ENCODE measurements around the gene PDGFA.

The PDGFA gene

GRCh38 chr7:506921-507622, 12.6 kb downstream of the PDGFA start:
- no peaks in the 10 kb centered on the region for H3K27me3 ChIP-seq (replicated peaks)
- no peak overlapping the region for H3K27ac ChIP-seq
- in situ Hi-C loops (cut with HindIII; ENCODE audit: low pct_ligation_motif_present, low sequenced_read_pairs), result no loop called here
- H3K36me3 ChIP-seq (replicated peaks), result peaks cover 38% of the 10 kb centered on the region
- TF ChIP-seq, protein P1, sequence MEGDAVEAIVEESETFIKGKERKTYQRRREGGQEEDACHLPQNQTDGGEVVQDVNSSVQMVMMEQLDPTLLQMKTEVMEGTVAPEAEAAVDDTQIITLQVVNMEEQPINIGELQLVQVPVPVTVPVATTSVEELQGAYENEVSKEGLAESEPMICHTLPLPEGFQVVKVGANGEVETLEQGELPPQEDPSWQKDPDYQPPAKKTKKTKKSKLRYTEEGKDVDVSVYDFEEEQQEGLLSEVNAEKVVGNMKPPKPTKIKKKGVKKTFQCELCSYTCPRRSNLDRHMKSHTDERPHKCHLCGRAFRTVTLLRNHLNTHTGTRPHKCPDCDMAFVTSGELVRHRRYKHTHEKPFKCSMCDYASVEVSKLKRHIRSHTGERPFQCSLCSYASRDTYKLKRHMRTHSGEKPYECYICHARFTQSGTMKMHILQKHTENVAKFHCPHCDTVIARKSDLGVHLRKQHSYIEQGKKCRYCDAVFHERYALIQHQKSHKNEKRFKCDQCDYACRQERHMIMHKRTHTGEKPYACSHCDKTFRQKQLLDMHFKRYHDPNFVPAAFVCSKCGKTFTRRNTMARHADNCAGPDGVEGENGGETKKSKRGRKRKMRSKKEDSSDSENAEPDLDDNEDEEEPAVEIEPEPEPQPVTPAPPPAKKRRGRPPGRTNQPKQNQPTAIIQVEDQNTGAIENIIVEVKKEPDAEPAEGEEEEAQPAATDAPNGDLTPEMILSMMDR (IDR thresholded peaks at IDR 0.05; ENCODE audit: low read depth, low read length, missing control alignments), result no peak
- no peak for DNase-seq
- no peak overlapping the region for H3K4me3 ChIP-seq (ENCODE audit: low read depth, low read length)

GRCh38 chr7:506391-506831, 13.2 kb downstream of the PDGFA start:
- peaks cover 36% of the 10 kb centered on the region for H3K36me3 ChIP-seq (replicated peaks)
- TF ChIP-seq, protein P1 (IDR thresholded peaks at IDR 0.05; ENCODE audit: low read depth, low read length, missing control alignments), result no peak
- no peak overlapping the region for H3K4me3 ChIP-seq (ENCODE audit: low read depth, low read length)
- no peak for DNase-seq
- H3K27me3 ChIP-seq (replicated peaks), result no peaks in the 10 kb centered on the region
- no peak overlapping the region for H3K27ac ChIP-seq
- in situ Hi-C loops (cut with HindIII; ENCODE audit: low pct_ligation_motif_present, low sequenced_read_pairs), result no loop called here

DNA sequence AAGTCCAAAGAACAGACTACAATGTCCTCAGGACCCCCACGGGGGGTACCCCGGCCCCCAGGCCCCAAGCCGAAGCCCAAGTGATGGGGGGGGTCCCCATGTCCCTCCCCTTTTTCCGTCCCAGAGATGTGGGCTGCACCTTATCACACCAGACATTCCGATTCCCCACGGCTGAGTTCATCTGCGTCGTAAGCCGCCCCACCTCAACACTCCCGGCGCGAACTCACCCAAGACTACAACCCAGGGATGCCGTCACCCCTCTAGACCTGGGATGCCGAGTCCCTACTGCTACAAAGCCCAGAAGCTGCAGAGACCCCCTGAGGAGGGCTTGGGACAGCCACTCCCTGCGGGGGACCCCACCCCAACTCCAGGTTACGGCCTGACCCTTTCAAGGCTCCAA, 14.5 kb downstream of the PDGFA start:
- no peak overlapping the region for H3K4me3 ChIP-seq (ENCODE audit: low read depth, low read length)
- no peak for DNase-seq
- in situ Hi-C loops (cut with HindIII; ENCODE audit: low pct_ligation_motif_present, low sequenced_read_pairs), result no loop called here
- H3K27me3 ChIP-seq (replicated peaks), result no peaks in the 10 kb centered on the region
- peaks cover 47% of the 10 kb centered on the region for H3K36me3 ChIP-seq (replicated peaks)
- no peak overlapping the region for H3K27ac ChIP-seq
- TF ChIP-seq, protein P1 (IDR thresholded peaks at IDR 0.05; ENCODE audit: low read depth, low read length, missing control alignments), result no peak

DNA sequence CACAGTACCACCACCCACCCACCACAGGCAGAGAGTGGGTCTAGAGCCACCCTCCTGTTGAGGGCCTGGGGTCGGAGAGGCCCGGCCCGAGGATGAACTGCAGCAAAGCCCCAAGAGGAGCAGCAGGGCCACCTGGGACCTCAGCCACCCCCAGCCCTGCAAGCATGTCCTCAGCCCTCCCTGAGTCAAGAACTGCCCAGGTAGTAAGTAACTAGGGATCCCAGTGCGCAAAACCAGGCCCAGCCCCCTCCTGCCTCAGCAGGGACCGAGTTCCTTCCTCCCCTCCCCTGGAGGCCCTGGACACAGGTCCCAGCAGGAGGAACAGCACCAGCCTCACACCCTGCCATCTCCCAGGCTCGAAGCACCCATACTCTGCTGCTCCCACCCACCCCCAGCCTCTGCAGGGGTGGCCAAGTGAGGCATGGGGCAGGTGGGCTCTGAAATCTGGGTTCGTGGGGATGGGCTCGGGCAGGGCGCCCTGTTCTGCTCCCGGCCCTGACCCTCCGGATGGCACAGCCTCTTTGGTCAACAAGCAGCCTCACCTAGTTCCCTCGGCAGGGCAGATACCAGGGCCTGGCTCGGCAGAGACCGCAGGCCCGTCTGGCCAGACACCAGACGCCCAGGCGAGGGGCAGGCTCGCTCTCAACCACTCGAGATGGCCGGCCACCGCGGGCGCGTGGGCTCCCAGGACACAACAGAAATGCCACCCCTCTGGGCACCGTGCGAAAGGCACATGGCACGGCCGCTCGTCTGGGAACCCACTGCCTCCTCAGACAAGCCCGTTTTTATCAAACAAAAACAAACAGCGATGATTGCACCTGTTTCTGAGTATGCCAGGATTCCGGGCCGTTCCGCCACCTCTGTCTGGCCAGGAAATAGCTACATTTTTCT, 15.2 kb downstream of the PDGFA start:
- DNase-seq, result no peak
- H3K27ac ChIP-seq, result no peak overlapping the region
- TF ChIP-seq, protein P1 (IDR thresholded peaks at IDR 0.05; ENCODE audit: low read depth, low read length, missing control alignments), result no peak
- H3K4me3 ChIP-seq (ENCODE audit: low read depth, low read length), result no peak overlapping the region
- peaks cover 47% of the 10 kb centered on the region for H3K36me3 ChIP-seq (replicated peaks)
- in situ Hi-C loops (cut with HindIII; ENCODE audit: low pct_ligation_motif_present, low sequenced_read_pairs), result no loop called here
- H3K27me3 ChIP-seq (replicated peaks), result no peaks in the 10 kb centered on the region

DNA sequence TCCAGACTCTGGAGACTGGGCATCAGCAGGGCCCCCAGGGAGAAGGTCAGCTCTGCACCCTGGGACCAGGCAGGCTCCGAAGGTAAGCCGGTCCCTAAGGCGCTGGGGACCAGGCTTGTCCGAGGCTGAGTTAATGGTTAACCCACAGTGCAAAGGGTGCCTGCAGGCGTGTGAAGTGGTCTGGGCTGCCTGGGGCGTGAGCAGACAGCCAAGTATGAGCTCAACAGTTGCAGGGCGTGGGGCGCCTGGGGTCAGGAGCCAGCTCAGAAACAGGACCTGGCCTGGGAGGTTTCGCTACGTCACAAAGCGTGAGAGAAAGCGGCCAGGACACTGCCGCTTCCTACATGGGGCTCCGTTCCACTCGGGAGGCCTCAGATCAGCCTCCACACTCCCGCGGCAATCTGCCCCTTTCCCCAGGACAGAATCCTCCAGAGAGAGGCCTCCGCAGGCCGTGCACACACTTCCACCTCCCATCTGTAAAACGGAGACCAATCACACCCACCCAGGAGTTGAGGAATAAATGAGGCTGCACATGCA, 16.0 kb downstream of the PDGFA start:
- H3K36me3 ChIP-seq (replicated peaks), result peaks cover 47% of the 10 kb centered on the region
- in situ Hi-C loops (cut with HindIII; ENCODE audit: low pct_ligation_motif_present, low sequenced_read_pairs), result no loop called here
- DNase-seq, result no peak

More for the DNA sequence above, 16.0 kb downstream of the PDGFA start:
- TF ChIP-seq, protein P1 (IDR thresholded peaks at IDR 0.05; ENCODE audit: low read depth, low read length, missing control alignments), result no peak
- H3K27me3 ChIP-seq (replicated peaks), result no peaks in the 10 kb centered on the region
- H3K4me3 ChIP-seq (ENCODE audit: low read depth, low read length), result no peak overlapping the region
- no peak overlapping the region for H3K27ac ChIP-seq

All from brain microvascular endothelial cell (primary cell).